Fibroblast of upper back skin (primary cell): Measurements from ENCODE around the gene CC2D1A.

Experiments
- DNase-seq: peaks from one replicate; pipeline ENCODE4 v3.0.0-alpha.2; 2013

Gene CC2D1A

GRCh38 chr19:13905634-13906520 lies at the start of gene CC2D1A, which contains the start of gene BRME1:
Gene CC2D1A (plus strand): TSS chr19:13906201. CDS start chr19:13906442, 241 bp downstream.
Gene BRME1 (minus strand): TSS chr19:13906117. CDS start chr19:13904892, 1,225 bp downstream.
- DNase-seq = peak; percentile 81

- DNase-seq = no peak
Observed at GRCh38 chr19:13856497-13856896, 49.5 kb upstream of the CC2D1A start.

GRCh38 chr19:13859361-13859880 lies 46.6 kb upstream of the CC2D1A start:
- peak; percentile 59 for DNase-seq

- DNase-seq = no peak
Observed at GRCh38 chr19:13860679-13861391, 45.2 kb upstream of the CC2D1A start.

GRCh38 chr19:13861392-13861713 lies 44.6 kb upstream of the CC2D1A start:
- DNase-seq = no peak

- peak; percentile 94 for DNase-seq
Observed at GRCh38 chr19:13861714-13862531, 44.1 kb upstream of the CC2D1A start.

GRCh38 chr19:13864046-13864666 lies 41.8 kb upstream of the CC2D1A start:
- no peak for DNase-seq

- DNase-seq = no peak
Observed at GRCh38 chr19:13864667-13865570, 41.1 kb upstream of the CC2D1A start.

GRCh38 chr19:13865571-13866462 lies 40.2 kb upstream of the CC2D1A start:
- no peak for DNase-seq

GRCh38 chr19:13866463-13867046 lies 39.4 kb upstream of the CC2D1A start:
- no peak for DNase-seq

- no peak for DNase-seq
Observed at GRCh38 chr19:13868663-13869062, 37.3 kb upstream of the CC2D1A start.

- no peak for DNase-seq
Observed at GRCh38 chr19:13869281-13869680, 36.7 kb upstream of the CC2D1A start.

- DNase-seq = no peak
Observed at GRCh38 chr19:13870873-13871272, 35.1 kb upstream of the CC2D1A start.

GRCh38 chr19:13872339-13872694 lies 33.7 kb upstream of the CC2D1A start:
- DNase-seq = no peak

GRCh38 chr19:13872695-13873389 lies 33.2 kb upstream of the CC2D1A start:
- DNase-seq = no peak

GRCh38 chr19:13873834-13874515 lies 32.0 kb upstream of the CC2D1A start:
- DNase-seq = no peak

GRCh38 chr19:13875824-13876223 lies 30.2 kb upstream of the CC2D1A start:
- no peak for DNase-seq

GRCh38 chr19:13876834-13877233 lies 29.2 kb upstream of the CC2D1A start, which contains the start of gene NANOS3:
Gene NANOS3 (plus strand): TSS chr19:13877134. CDS start chr19:13877249, 115 bp downstream.
- DNase-seq = no peak

GRCh38 chr19:13877303-13877702 lies 28.7 kb upstream of the CC2D1A start:
- no peak for DNase-seq
